Superior temporal gyrus (tissue), 1 donor: ENCODE results near the gene LTB.

Experiments used
- DNase-seq: peaks from one replicate; pipeline ENCODE4 v3.0.0-alpha.2; 2016; ENCODE audit errors: extremely low spot score

LTB gene

DNA sequence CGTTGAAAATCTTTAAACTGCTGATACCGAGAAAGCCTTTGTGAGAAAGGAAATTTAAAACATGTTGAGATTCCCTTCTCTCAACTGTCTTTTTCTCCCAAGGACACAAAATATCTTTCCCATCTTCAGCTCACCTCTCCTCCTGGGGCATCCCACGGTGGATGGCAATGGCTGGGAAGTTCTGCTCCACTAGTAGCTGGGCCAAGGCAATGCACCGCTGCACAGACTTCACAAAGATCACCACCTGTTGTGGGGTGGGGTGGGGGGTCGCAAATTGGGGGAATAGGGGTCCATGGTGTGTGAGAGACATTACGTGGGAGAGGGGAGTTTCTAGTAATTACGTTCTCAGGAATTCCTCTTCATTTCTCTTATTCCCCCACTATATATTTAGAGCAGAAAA lies 51.1 kb downstream of the LTB start:
- DNase-seq: no peak

DNA sequence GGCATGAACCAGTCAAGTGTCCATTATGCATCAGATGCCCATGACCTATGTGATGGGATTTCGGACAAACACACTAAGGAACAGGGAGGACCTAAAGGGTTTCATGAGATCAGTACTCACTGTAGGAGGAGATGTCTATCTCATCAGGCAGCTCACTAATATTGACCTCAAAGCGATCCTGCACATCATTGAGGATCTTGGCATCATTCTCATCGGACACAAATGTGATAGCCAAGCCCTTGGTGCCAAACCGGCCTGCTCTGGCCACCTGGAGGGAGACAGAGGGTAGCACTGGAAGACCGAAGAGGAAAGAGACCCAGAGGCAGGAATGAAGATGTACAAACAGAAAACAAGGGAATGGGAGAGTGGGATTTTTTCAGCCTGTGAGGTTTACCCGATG lies 51.6 kb downstream of the LTB start:
- no peak for DNase-seq
